Esophagus muscularis mucosa (tissue), 4 donors: ENCODE data around the gene MOB1B. TPM values are rescaled to one million over a fixed set of nuclear protein-coding genes. Genes with fewer than 3 reads are reported as not detected.

Experiments
- DNase-seq: peaks from one replicate; pipeline ENCODE4 v3.0.0-alpha.2; 2017; ENCODE audit errors: extremely low spot score
- H3K27ac ChIP-seq, 4 donors: fragments of 200-600 bp; sonication (generic); replicated peaks in 1 of 4; 1 replicate in 3 of 4; 2 replicates in 1 of 4; pipeline ENCODE4 v1.5.1; 2016 to 2019; ENCODE audit warnings: mild to moderate bottlenecking in 1 of 4
- H3K27me3 ChIP-seq, 4 donors: fragments of 200-600 bp; sonication (generic); one replicate each; pipeline versions ENCODE4 v1.5.1 to v1.6.0; 2016 to 2019
- H3K36me3 ChIP-seq, 4 donors: fragments of 200-600 bp; sonication (generic); one replicate each; pipeline ENCODE4 v1.5.1; 2016 to 2019
- H3K4me1 ChIP-seq, 4 donors: fragments of 200-600 bp; sonication (generic); one replicate each; pipeline ENCODE4 v1.5.1; 2016 to 2019
- H3K4me3 ChIP-seq, 4 donors: fragments of 200-600 bp; sonication (generic); 1 replicate in 2 of 4; 2 replicates in 2 of 4; pipeline ENCODE4 v1.5.1; 2016 to 2019; ENCODE audit warnings: mild to moderate bottlenecking in 4 of 4, moderate library complexity in 1 of 4
- H3K9me3 ChIP-seq, 4 donors: fragments of 200-600 bp; sonication (generic); 1 replicate in 3 of 4; 2 replicates in 1 of 4; pipeline ENCODE4 v1.5.1; 2016 to 2019
- CTCF ChIP-seq, 3 experiments: fragments of 200-600 bp in 2 of 3; fragments of 450-650 bp in 1 of 3; sonication (generic) in 2 of 3; IDR thresholded peaks; one replicate each; pipeline ENCODE4 v1.5.1; 2017 to 2019; ENCODE audit warnings: antibody characterized with exemption in 3 of 3, mild to moderate bottlenecking in 2 of 3, moderate library complexity in 1 of 3
- EP300 ChIP-seq: sonication (generic); formaldehyde crosslinking; IDR thresholded peaks from one replicate; pipeline ENCODE4 v1.6.1; 2017; ENCODE audit warnings: antibody characterized with exemption
- POLR2A ChIP-seq: fragments of 450-650 bp; IDR thresholded peaks from one replicate; pipeline ENCODE4 v1.6.1; 2017; ENCODE audit warnings: antibody characterized with exemption, moderate library complexity, mild to moderate bottlenecking, low read depth
- POLR2AphosphoS5 ChIP-seq, 2 donors: sonication (generic); formaldehyde crosslinking; IDR thresholded peaks; one replicate each; pipeline ENCODE4 v1.6.1; 2017; ENCODE audit warnings: antibody characterized with exemption in 2 of 2
- WGBS: methylation state at CpG from one replicate; pipeline ENCODE4 v1.1.5; 2018; 5-methylcytosine and 5-hydroxymethylcytosine counted together
- intact Hi-C: fragments of 100-400 bp; cut with DNase I; formaldehyde crosslinking; loops from one replicate; pipeline ENCODE4 v1.15.1; 2023
- total RNA-seq, 4 donors: library from RNA; depleted of rRNA; stranded (reverse); fragments of >200 nt; gene quantifications; one replicate each; pipeline versions ENCODE4 v1.1.0 to v1.2.1, GENCODE V29; 2016

Gene MOB1B
- total RNA-seq, 4 donors from 2014 or later, result 15.0 to 19.4 (median 16.6) TPM

- DNase-seq, result no peak
- no peaks in the 10 kb centered on the region for H3K36me3 ChIP-seq
- intact Hi-C loops, result loop anchor here (5.0 to 10.0 kb wide), 3 partner anchors 89 to 287 kb away; partner anchors contain the start of genes GRSF1 and MOB1B
- no peak for TF ChIP-seq POLR2AphosphoS5 (IDR thresholded peaks at IDR 0.05)
- TF ChIP-seq POLR2A, result no peak
- no peak for TF ChIP-seq CTCF (IDR thresholded peaks at IDR 0.05)
- no peak for TF ChIP-seq EP300
- H3K4me1 ChIP-seq, result peaks cover 11 to 39% (median 35%) of the 10 kb centered on the region in 4 donors
- no peaks in the 10 kb centered on the region for H3K27me3 ChIP-seq
- WGBS, result 82% methylated on average over 2 of the region's 2 CpGs
- H3K4me3 ChIP-seq, result no peak overlapping the region
- no peaks in the 10 kb centered on the region for H3K9me3 ChIP-seq
- no peak overlapping the region for H3K27ac ChIP-seq
These were observed 89.4 kb downstream of the MOB1B start for GRCh38 chr4:70991596-70991995.

GRCh38 chr4:70992391-70992881 lies 90.3 kb downstream of the MOB1B start:
- no peaks in the 10 kb centered on the region for H3K27me3 ChIP-seq
- peak overlapping the region; percentile 78 to 88 (median 80) for H3K4me3 ChIP-seq
- no peaks in the 10 kb centered on the region for H3K9me3 ChIP-seq
- no peak for DNase-seq
- WGBS, result 86% methylated on average over 5 of the region's 5 CpGs
- H3K27ac ChIP-seq, result peak overlapping the region; percentile 85 to 90 (median 87)
- TF ChIP-seq CTCF (IDR thresholded peaks at IDR 0.05), result no peak
- TF ChIP-seq POLR2AphosphoS5 (IDR thresholded peaks at IDR 0.05), result no peak
- no peak for TF ChIP-seq EP300
- TF ChIP-seq POLR2A, result no peak
- peaks cover 11 to 47% (median 38%) of the 10 kb centered on the region in 4 donors for H3K4me1 ChIP-seq
- no peaks in the 10 kb centered on the region for H3K36me3 ChIP-seq
- intact Hi-C loops, result loop anchor here (5.0 to 10.0 kb wide), 3 partner anchors 90 to 288 kb away; partner anchors contain the start of genes GRSF1 and MOB1B

GRCh38 chr4:70993181-70994068 lies 91.3 kb downstream of the MOB1B start, which contains the start of gene DCK:
TSS of gene DCK (plus strand) at chr4:70993649. CDS start at chr4:70993836, 187 bp downstream.
- intact Hi-C loops, result loop anchor here (5.0 to 10.0 kb wide), 3 partner anchors 91 to 289 kb away; partner anchors contain the start of genes GRSF1 and MOB1B
- Histone ChIP-seq H3K4me1 (peaks cover 11 to 47% (median 38%) of the 10 kb centered on the region in 4 donors), H3K36me3 (peaks cover 0 to 4% (median 1%) of the 10 kb centered on the region in 4 donors), H3K27ac (peak within 1 kb of the TSS; percentile 85 to 90 (median 87)), H3K27me3 (no peaks in the 10 kb centered on the region), H3K4me3 (peak within 1 kb of the TSS; percentile 78 to 88 (median 80)), H3K9me3 (no peaks in the 10 kb centered on the region)
- 1% methylated on average over 21 of the region's 74 CpGs for WGBS
- TF ChIP-seq POLR2AphosphoS5 (IDR thresholded peaks at IDR 0.05), result peak; percentile 83 to 85
- TF ChIP-seq EP300, result no peak
- peak; percentile 97 for DNase-seq

DNA sequence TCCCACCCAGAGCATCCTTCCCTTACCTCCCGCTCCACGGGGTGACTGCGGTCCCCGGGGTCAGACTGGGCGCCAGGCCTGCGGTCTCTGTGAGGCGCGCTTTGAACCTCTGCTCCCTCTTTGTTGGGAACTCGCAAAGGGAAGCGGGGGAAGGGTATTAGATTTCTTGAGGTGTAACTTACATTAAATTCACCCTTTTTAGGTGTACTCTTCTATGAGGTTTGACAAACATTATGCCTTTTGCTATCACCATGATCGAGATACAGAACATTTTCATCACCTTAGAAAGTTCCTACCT lies 91.8 kb downstream of the MOB1B start:
- Histone ChIP-seq H3K27me3 (no peaks in the 10 kb centered on the region), H3K4me3 (peak overlapping the region; percentile 78 to 88 (median 80)), H3K4me1 (peaks cover 11 to 47% (median 38%) of the 10 kb centered on the region in 4 donors), H3K27ac (peak overlapping the region; percentile 85 to 90 (median 87)), H3K9me3 (no peaks in the 10 kb centered on the region), H3K36me3 (peaks cover 0 to 10% (median 4%) of the 10 kb centered on the region in 4 donors)
- intact Hi-C loops, result loop anchor here (5.0 to 10.0 kb wide), 3 partner anchors 92 to 289 kb away; partner anchors contain the start of genes GRSF1 and MOB1B
- TF ChIP-seq POLR2AphosphoS5 (IDR thresholded peaks at IDR 0.05), result no peak
- under 1% methylated on average over 9 of the region's 11 CpGs for WGBS
- DNase-seq, result no peak

- TF ChIP-seq CTCF (IDR thresholded peaks at IDR 0.05) (no peak), POLR2A (no peak), POLR2AphosphoS5 (IDR thresholded peaks at IDR 0.05) (no peak), EP300 (no peak)
- intact Hi-C loops, result loop anchor here (5.0 to 10.0 kb wide), 3 partner anchors 92 to 290 kb away; partner anchors contain the start of genes GRSF1 and MOB1B
- peak overlapping the region in 3 of 4 donors; percentile 85 to 87 (median 87) for H3K27ac ChIP-seq
These were observed 92.4 kb downstream of the MOB1B start for GRCh38 chr4:70994387-70995099.

More at GRCh38 chr4:70994387-70995099, 92.4 kb downstream of the MOB1B start:
- WGBS, result 69% methylated on average over 10 of the region's 10 CpGs
- H3K36me3 ChIP-seq, result peaks cover 0 to 14% (median 6%) of the 10 kb centered on the region in 4 donors
- DNase-seq, result no peak
- H3K4me3 ChIP-seq, result peak overlapping the region; percentile 78 to 88 (median 80)
- H3K9me3 ChIP-seq, result no peaks in the 10 kb centered on the region
- H3K27me3 ChIP-seq, result no peaks in the 10 kb centered on the region
- peaks cover 11 to 47% (median 38%) of the 10 kb centered on the region in 4 donors for H3K4me1 ChIP-seq
